NCI-H146 (cell line): ENCODE data around the gene STOML1.
A peak's percentile ranks its signal among the peaks of the same experiment; 100 is the strongest.

Experiments
- DNase-seq: peaks from one replicate; lab custom pipeline; 2025; lab: John Stamatoyannopoulos, UW

STOML1 gene

GRCh38 chr15:74019734-74020133 lies 27.6 kb upstream of the STOML1 start:
- no peak for DNase-seq

- DNase-seq = no peak
Measured at GRCh38 chr15:74013374-74013894, 21.3 kb upstream of the STOML1 start.

- no peak for DNase-seq
Measured at GRCh38 chr15:74011610-74012009, 19.5 kb upstream of the STOML1 start.

GRCh38 chr15:74010929-74011540 lies 18.9 kb upstream of the STOML1 start:
- no peak for DNase-seq

GRCh38 chr15:74008901-74009300 lies 16.8 kb upstream of the STOML1 start:
- no peak for DNase-seq

- no peak for DNase-seq
Measured at GRCh38 chr15:74007820-74008371, 15.8 kb upstream of the STOML1 start.

GRCh38 chr15:74006774-74007639 lies 14.9 kb upstream of the STOML1 start:
- DNase-seq = no peak

GRCh38 chr15:73997986-73998385 lies 5.9 kb upstream of the STOML1 start:
- no peak for DNase-seq

GRCh38 chr15:73996939-73997338 lies 4.8 kb upstream of the STOML1 start:
- no peak for DNase-seq

- DNase-seq = no peak
Measured at GRCh38 chr15:73996267-73996666, 4.2 kb upstream of the STOML1 start.

- no peak for DNase-seq
Measured at GRCh38 chr15:73994912-73995622, 3.0 kb upstream of the STOML1 start.

GRCh38 chr15:73994413-73994883 lies 2.4 kb upstream of the STOML1 start, which contains the start of gene PML:
Gene PML, plus strand, starts transcription at chr15:73994716. Its CDS starts 97 bp downstream, at chr15:73994813.
- DNase-seq = peak; percentile 90

- DNase-seq = no peak
Measured at GRCh38 chr15:73993211-73993994, 1.3 kb upstream of the STOML1 start.

- DNase-seq = no peak
Measured at GRCh38 chr15:73992594-73992898, 451 bp upstream of the STOML1 start.

- DNase-seq = no peak
Measured at GRCh38 chr15:73991260-73991659, 835 bp downstream of the STOML1 start.

- peak; percentile 1 for DNase-seq
Measured at GRCh38 chr15:73990250-73991005, 1.7 kb downstream of the STOML1 start.

GRCh38 chr15:73989001-73989798 lies 2.9 kb downstream of the STOML1 start:
- no peak for DNase-seq

- DNase-seq = no peak
Measured at GRCh38 chr15:73988445-73988969, 3.6 kb downstream of the STOML1 start.

- no peak for DNase-seq
Measured at GRCh38 chr15:73987681-73988444, 4.2 kb downstream of the STOML1 start.
